Right kidney (tissue), 1 donor: ENCODE data around the gene FCN3.

Source experiments
- DNase-seq: peaks from one replicate; pipeline ENCODE4 v3.0.0-alpha.2; 2016

FCN3 gene

GRCh38 chr1:27341525-27342252 is 32.9 kb downstream of the FCN3 start, which contains the start of gene SYTL1:
Gene SYTL1 (plus strand): TSS chr1:27342022. CDS start chr1:27345335, 3,313 bp downstream.
- DNase-seq = peak; percentile 63

GRCh38 chr1:27339213-27339612 is 35.4 kb downstream of the FCN3 start:
- DNase-seq = no peak

DNA sequence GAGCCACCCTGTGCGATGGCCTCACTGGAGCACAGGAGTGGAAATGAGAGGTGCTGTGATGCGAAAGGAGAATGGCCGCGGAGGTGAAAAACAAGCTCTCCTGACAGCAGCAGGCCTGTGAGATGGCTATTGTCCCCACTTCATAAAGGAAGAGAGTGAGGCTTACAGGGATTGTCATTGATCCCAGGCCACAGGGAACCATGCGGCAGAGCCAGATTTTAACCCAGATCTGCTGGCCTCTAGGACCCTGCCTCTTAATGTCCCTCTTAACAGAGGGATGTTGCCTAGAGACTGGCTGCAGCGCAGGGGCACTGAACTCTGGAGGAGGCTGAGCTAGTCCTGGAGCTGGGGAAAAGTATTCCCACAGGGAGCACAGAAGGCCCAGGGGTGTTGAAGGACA is 35.9 kb downstream of the FCN3 start:
- no peak for DNase-seq

DNA sequence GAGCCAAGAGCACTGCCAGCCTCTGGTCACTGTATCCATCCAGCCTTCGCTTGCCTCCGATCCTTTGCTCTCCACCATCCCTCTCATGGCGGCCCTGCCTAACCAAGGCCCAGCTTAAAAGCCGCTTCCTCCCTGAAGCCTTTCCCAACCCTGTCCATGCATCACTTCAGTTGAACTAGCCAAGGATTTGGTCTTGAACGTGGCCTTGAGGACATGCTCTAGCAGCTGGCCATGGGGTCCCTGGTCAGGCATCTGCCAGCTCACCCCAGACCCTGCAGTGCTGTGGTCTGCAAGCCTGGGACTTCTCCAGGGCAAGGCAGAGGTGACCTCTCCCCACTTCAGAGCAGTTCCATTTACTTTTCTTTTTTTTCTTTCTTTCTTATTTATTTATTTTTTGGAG is 37.9 kb downstream of the FCN3 start:
- no peak for DNase-seq

DNA sequence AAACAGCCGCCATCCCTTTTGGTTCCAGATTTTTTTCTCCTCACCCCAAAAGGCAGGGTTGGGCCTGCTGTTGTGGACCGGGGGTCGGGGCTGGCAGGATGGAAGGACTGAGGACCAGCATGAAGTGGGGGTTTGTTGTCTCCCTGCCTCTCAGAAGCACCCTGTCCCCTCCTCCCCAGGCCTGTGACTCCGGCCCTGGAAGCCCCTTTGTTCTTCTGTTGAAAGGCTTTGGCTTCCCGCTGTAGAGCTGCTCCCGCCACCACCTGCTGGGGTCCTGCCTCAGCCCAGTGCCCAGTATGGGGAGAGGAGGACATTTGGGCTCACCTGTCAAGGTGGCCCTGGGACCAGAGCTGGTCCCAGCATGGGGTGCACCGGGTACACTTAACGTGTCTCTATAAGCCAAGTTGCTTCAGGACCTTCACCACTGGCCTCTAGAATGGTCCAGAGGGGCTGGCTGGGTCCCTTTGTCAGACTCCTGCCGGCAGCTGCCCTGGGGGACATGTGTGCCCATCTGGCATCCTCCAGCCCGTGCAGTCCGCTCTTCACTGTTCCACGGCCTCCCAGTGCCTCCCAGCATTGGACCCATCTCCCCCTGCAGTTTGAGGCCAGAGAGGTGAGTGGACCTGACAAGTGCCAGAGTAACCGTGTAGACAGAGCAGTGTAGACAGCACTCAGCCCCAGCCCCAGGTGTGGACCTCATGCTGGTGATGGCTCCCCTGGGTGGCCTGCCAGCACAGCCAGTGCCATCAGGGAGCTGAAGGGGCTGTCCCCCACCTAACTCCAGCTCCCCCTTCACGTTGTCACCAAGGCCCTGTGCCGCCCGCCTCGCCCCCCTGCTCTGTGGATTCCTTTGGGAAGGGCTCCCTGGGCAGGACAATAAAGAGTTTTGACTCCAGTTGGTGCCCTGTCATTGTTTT is 38.9 kb downstream of the FCN3 start:
- no peak for DNase-seq

DNA sequence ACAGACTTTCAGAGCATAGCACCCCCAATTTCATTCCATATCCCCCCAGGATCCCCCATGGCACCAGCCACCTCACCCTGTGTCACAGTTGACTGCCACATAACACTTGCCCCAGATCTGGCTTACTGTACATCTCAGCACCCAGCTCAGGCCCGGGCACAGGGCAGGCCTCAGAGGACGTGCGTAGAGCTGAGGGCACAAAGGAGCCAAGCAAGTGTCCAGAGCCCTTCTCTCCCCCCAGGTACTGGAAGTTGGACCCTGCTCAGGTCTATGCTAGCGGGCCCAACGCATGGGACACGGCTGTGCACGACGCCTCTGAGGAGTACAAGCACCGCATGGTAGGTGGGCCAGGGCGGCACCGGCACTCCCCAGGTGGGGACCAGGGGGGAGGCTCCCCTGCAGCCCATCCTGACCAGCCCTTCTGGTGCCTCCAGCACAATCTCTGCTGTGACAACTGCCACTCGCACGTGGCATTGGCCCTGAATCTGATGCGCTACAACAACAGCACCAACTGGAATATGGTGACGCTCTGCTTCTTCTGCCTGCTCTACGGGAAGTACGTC is 40.8 kb downstream of the FCN3 start:
- no peak for DNase-seq

DNA sequence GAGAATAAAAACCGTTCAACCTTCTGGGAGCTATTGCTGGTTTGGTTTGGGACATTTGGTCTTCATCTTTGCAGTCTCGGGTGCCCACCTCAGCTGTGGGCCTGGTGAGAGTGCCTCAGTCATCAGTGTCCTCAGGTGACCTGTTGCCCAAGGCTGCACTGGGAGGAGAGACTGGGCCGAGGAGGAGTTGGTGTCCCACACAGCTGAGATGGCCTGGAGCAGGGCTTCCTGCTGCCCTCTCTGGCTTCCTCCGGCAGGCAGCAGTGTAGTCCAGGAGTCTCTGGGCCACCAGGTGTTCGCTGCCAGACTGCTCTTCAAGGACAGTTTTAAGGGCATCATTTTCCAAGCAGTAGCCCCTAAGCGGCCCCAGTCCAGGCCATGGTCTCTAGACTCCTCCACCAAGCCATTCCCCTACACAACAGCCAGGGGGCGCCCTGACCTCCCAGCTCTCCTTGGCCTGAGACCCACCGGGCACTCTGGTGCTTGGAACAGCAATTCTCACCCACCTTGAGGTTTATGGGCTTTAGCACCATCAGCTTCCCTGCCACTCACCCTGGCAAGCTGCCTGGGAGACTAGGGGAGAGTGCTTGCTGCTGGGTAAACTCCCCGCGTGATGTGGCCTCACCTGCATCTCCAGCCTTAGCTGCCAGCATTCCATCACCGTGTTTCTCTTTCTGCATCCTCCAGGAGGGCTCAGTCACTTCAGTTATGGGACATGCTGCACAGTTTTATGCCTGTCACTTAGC is 41.9 kb downstream of the FCN3 start:
- no peak for DNase-seq

DNA sequence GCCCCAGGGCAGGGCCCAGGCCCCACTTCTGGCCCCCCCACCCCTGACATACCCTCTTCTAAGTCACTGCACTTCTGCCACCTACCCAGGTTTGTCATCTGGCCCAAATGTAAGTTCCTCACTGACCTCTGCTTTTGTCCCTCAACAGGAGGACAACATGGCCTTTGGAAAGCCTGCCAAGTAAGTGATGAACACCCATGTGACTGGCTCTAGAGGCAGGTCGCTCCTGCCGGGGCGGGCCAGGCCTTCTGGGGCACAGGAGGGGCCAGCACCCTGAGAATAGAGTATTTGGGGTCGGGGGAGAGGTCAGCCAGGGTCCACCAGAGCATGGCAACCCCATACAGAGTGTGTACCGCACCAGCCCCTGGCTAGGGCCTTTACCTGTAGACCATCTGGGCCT is 42.7 kb downstream of the FCN3 start:
- DNase-seq = no peak

GRCh38 chr1:27331426-27331825 is 43.2 kb downstream of the FCN3 start:
- no peak for DNase-seq

DNA sequence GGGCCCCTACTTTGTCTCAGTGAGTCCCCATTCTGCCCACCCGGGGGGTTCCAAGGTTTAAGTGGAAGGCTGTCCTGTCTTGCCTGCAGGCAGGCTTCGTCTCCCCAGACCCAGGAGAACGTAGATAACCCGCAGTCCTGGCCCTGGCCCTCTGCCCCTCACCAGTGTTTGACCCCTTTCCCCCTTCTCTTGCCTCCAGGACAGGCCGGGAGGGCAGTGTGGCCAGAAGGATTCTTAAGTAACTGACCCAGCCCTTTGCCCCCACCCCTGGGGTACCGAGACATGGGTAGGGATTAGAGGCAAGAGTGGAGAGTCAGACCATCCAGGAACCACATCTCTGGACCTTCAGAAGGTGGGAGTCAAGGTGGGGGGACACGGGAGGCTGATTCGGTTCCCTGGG is 43.8 kb downstream of the FCN3 start:
- DNase-seq = no peak

DNA sequence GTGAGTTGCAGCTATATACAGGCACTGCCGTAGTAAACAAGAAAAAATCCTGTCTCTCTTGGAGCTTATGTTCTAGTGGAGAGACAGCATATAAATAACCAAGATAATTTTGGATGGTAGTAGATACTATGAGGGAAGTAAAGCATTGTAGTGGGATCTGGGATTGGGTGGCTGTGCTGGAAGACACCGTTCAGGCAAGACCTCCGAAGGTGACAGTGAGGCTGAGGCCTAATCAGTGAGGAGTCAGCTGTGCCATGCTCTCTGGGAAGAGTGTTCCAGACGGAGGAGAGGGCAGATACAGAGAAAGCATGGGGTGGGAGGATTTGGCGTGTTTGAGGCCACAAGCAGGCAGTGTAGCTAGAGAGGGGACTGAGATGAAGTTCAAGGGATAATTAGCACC is 46.7 kb downstream of the FCN3 start:
- DNase-seq = no peak

- DNase-seq = no peak
Observed at GRCh38 chr1:27325286-27325685, 49.3 kb downstream of the FCN3 start.

DNA sequence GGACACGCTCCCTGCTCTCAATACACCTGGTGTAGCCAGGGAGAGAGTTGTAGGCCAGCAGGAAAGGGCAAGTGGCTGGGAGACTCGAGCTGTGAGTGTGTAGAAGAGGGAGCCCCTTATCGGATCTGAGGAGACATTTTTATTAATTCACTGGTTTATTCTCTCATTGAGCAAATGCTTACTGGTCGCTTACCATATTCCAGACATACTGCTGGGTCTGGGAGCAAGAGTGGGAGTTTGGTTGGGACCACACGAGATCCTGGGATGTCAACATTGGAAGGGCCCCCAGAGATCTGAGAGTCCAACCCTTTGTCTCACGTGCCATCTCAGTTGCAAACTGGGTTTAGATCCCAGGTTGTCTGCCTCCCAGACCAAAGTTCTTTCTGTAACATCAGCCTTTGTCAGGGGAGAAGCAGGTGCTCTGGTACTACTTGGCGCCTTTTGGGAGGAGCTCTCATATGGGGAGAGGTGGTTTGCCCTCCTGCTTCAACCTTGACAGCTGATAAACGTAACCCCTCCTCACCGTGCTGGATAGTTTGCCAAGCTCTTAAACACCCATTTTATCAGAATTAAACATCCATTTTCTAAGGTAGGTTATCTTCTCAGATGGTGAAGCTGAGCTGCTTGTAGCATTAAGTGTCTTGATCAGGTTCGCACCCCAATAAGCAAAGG is 51.9 kb downstream of the FCN3 start:
- no peak for DNase-seq

- peak; percentile 93 for DNase-seq
Observed at GRCh38 chr1:27321813-27322568, 52.6 kb downstream of the FCN3 start, which contains the start of gene TMEM222. Gene TMEM222 (plus strand): TSS chr1:27322163. CDS start chr1:27322198, 35 bp downstream.
